ENCODE measurements around the gene SPINK2.

SPINK2 gene
- total RNA-seq = 0.04 to 2.2 (median 0.77) reads per million in 3 experiments

- DNase-seq = peak; percentile 63
These were observed at the start of gene SPINK2 for GRCh38 chr4:56821381-56822243. TSS of gene SPINK2 (minus strand) at chr4:56821701. CDS start at chr4:56821662, 39 bp downstream.

GRCh38 chr4:56870946-56871345, 49.4 kb upstream of the SPINK2 start:
- DNase-seq = no peak

- no peak for DNase-seq
These were observed 42.1 kb upstream of the SPINK2 start for GRCh38 chr4:56863441-56864139.

GRCh38 chr4:56861360-56861759, 39.9 kb upstream of the SPINK2 start:
- no peak for DNase-seq

GRCh38 chr4:56860781-56861180, 39.3 kb upstream of the SPINK2 start:
- DNase-seq = no peak

GRCh38 chr4:56859841-56860240, 38.3 kb upstream of the SPINK2 start:
- no peak for DNase-seq

- no peak for DNase-seq
These were observed 36.3 kb upstream of the SPINK2 start for GRCh38 chr4:56857601-56858309.

- DNase-seq = no peak
These were observed 35.2 kb upstream of the SPINK2 start for GRCh38 chr4:56856656-56857055.

- DNase-seq = no peak
These were observed 29.4 kb upstream of the SPINK2 start for GRCh38 chr4:56850910-56851309.

GRCh38 chr4:56844802-56845580, 23.5 kb upstream of the SPINK2 start:
- no peak for DNase-seq

GRCh38 chr4:56843421-56843899, 22.0 kb upstream of the SPINK2 start:
- DNase-seq = no peak

- DNase-seq = no peak
These were observed 19.1 kb upstream of the SPINK2 start for GRCh38 chr4:56840559-56840958.

GRCh38 chr4:56828784-56829535, 7.5 kb upstream of the SPINK2 start:
- no peak for DNase-seq

- DNase-seq = no peak
These were observed 2.6 kb upstream of the SPINK2 start for GRCh38 chr4:56823933-56824600.

GRCh38 chr4:56818797-56819196, 2.7 kb downstream of the SPINK2 start:
- no peak for DNase-seq

GRCh38 chr4:56817840-56818491, 3.5 kb downstream of the SPINK2 start:
- peak; percentile 24 for DNase-seq

GRCh38 chr4:56806666-56807065, 14.8 kb downstream of the SPINK2 start:
- DNase-seq = no peak

GRCh38 chr4:56804551-56804950, 16.9 kb downstream of the SPINK2 start:
- DNase-seq = no peak

GRCh38 chr4:56803471-56803870, 18.0 kb downstream of the SPINK2 start:
- DNase-seq = no peak

Measured in central memory CD4-positive, alpha-beta T cell (primary cell).